ENCODE data around the gene BTC. TPM values are rescaled to one million over a fixed set of nuclear protein-coding genes. Genes with fewer than 3 reads are reported as not detected.

Gene BTC
- total and polyA plus RNA-seq, 8 donors = 4.4 to 7.5 (median 5.9) TPM

DNA sequence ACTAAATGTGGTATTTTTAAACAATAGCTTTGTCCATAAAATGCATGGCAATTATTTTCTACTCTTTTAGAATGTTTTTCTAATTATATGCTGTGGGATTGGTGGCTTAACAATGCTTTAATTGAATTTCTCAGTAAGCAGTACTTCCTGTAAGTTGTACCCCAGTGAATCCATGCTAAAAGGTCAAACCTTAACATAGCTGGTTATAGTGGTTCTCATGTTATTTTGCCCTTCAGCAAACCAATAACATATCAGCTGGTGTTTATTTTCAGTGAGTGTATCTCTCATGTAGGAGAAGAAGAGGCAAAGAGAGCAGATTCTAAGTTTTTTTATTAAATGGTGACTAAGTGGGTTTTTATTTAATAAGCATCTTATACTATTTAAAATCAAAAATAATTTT lies 41.5 kb downstream of the BTC start:
- TF ChIP-seq, protein P1, sequence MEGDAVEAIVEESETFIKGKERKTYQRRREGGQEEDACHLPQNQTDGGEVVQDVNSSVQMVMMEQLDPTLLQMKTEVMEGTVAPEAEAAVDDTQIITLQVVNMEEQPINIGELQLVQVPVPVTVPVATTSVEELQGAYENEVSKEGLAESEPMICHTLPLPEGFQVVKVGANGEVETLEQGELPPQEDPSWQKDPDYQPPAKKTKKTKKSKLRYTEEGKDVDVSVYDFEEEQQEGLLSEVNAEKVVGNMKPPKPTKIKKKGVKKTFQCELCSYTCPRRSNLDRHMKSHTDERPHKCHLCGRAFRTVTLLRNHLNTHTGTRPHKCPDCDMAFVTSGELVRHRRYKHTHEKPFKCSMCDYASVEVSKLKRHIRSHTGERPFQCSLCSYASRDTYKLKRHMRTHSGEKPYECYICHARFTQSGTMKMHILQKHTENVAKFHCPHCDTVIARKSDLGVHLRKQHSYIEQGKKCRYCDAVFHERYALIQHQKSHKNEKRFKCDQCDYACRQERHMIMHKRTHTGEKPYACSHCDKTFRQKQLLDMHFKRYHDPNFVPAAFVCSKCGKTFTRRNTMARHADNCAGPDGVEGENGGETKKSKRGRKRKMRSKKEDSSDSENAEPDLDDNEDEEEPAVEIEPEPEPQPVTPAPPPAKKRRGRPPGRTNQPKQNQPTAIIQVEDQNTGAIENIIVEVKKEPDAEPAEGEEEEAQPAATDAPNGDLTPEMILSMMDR (IDR thresholded peaks at IDR 0.05) = no peak
- Histone ChIP-seq H3K4me1 (no peaks in the 10 kb centered on the region), H3K27ac (no peak overlapping the region), H3K9me3 (no peaks in the 10 kb centered on the region), H3K4me3 (no peak overlapping the region), H3K27me3 (no peaks in the 10 kb centered on the region), H3K36me3 (no peaks in the 10 kb centered on the region)
- no peak for ATAC-seq
- no peak for DNase-seq
- intact Hi-C loops (cut with DNase I) = no loop called here

DNA sequence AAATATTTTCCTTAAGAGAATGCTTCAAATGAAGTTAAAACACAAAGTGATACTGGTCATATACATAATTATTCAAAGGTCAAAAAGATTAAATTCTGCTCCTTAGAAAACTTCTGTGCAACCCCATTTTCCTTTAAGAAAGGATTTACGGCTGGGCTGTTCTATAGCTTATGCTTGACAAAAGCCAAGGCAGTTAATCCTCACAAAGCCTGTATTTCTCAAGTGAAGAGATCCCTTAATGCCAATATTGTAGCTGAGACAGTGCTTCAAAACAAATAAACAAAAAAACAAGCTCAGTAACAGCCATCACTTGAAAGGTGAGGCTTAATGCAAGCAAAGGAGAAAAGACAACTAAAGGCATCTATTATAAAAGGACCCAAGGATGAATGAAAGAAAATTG lies 42.5 kb downstream of the BTC start:
- DNase-seq = no peak
- Histone ChIP-seq H3K27ac (no peak overlapping the region), H3K4me1 (no peaks in the 10 kb centered on the region), H3K4me3 (no peak overlapping the region), H3K27me3 (no peaks in the 10 kb centered on the region), H3K9me3 (no peaks in the 10 kb centered on the region), H3K36me3 (no peaks in the 10 kb centered on the region)
- intact Hi-C loops (cut with DNase I) = no loop called here
- TF ChIP-seq, protein P1 (IDR thresholded peaks at IDR 0.05) = no peak
- ATAC-seq = no peak

DNA sequence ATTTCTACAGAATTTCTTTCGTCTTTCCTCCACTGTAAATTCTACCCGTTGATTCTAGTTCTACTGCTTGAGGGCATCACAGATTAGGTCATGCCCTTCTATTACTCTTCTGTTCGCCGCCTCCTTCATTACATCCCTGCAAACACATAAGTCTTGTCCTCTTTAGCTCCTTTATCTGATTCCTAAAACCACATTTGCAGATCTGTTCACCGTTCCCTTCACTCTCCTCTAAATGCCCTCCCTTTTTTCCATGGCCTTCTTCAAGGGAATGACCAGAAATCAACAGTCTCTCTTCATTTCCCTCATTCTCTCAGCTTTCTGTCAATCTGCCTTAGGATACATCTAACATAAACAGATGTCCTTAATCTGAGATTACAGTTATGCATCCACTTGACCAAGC lies 43.1 kb downstream of the BTC start:
- TF ChIP-seq, protein P1 (IDR thresholded peaks at IDR 0.05) = no peak
- intact Hi-C loops (cut with DNase I) = no loop called here
- Histone ChIP-seq H3K4me1 (no peaks in the 10 kb centered on the region), H3K9me3 (no peaks in the 10 kb centered on the region), H3K27ac (no peak overlapping the region), H3K27me3 (no peaks in the 10 kb centered on the region), H3K36me3 (no peaks in the 10 kb centered on the region), H3K4me3 (no peak overlapping the region)
- no peak for DNase-seq
- no peak for ATAC-seq

DNA sequence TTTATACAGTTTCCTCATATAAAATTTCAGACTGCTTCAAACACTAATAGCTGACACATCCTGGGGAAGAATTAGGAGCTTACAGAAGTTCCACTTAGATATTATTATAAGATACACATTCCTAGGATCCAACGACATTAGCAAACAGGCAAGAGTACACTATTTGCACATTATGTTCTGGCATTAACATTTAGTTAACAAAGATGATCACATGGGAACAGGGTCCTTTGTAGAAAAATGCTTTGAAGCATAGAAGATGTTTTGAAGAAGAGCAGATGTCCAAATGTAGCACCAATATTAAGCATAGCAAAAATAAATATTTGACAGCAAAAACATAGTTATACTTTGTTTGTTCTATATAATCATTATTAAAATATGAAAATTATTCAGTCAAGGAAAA lies 52.1 kb downstream of the BTC start:
- TF ChIP-seq, protein P1 (IDR thresholded peaks at IDR 0.05) = no peak
- no peak for DNase-seq
- no peaks in the 10 kb centered on the region for H3K9me3 ChIP-seq
- H3K27ac ChIP-seq = no peak overlapping the region
- no peak overlapping the region for H3K4me3 ChIP-seq
- intact Hi-C loops (cut with DNase I) = no loop called here
- no peak for ATAC-seq
- H3K36me3 ChIP-seq = no peaks in the 10 kb centered on the region
- no peaks in the 10 kb centered on the region for H3K27me3 ChIP-seq
- H3K4me1 ChIP-seq = no peaks in the 10 kb centered on the region

DNA sequence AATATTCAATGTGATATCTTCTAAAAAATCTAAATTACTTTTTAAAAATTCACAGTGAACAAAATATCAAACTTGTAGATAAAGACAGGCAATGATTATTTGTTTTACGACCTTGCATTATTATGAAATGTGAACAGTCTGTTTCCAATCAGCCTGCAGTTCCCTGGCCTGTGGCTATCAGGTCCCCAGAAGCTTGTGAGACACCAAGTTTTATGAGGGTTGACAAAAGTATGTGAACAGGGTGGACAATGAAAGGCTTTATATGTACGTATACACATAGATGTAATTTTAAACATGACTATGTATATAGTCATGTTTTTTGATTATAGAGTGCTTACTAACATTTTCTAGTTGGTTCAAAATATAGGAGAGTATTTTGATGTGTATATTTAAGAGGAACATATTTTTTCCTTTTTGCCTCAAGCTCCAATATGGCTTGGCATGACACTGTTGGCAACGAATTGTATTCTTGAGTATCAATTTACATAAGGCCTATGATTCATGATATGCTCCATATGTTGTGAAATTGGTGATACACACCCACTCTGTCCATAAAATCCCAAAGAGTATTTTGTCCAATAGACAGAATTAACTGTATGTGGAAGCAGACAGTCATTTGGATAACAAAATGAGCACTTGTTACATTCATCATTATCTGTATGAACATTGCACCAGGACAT lies 55.7 kb downstream of the BTC start:
- ATAC-seq = no peak
- intact Hi-C loops (cut with DNase I) = no loop called here
- Histone ChIP-seq H3K4me1 (no peaks in the 10 kb centered on the region), H3K27me3 (no peaks in the 10 kb centered on the region), H3K36me3 (no peaks in the 10 kb centered on the region), H3K9me3 (no peaks in the 10 kb centered on the region), H3K27ac (no peak overlapping the region), H3K4me3 (no peak overlapping the region)
- DNase-seq = no peak
- TF ChIP-seq, protein P1 (IDR thresholded peaks at IDR 0.05) = no peak

Measured in left lung (tissue), 10 donors.